ENCODE measurements around the gene MCM5.
A peak's percentile ranks its signal among the peaks of the same experiment; 100 is the strongest.
"Not testable (repeated sequence)": the region's sequence is repeated elsewhere in the genome, so short reads cannot be mapped to it uniquely, and the experiment has no call there.

The MCM5 gene

GRCh38 chr22:35379146-35379993 is 20.6 kb upstream of the MCM5 start:
- no peak for DNase-seq

DNA sequence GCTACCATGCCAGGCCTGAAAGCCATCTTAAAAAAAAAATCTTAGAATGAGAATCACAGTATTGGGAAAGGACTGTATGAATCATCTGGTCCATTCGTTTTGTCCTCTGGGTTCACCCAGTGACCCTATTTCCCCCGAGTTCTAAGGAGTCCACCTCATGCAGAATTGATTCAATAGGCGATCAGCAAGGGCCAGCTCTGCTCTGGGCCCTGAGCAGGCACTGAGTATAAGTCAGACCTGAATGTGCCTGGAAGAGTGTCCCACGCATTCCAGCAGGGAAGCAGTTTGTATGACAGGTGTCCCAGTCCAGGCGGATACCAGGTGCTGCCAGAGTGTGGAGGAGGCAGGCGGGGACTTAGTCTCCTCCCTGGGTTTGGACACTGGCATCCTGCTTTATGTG is 19.9 kb upstream of the MCM5 start:
- no peak for DNase-seq

DNA sequence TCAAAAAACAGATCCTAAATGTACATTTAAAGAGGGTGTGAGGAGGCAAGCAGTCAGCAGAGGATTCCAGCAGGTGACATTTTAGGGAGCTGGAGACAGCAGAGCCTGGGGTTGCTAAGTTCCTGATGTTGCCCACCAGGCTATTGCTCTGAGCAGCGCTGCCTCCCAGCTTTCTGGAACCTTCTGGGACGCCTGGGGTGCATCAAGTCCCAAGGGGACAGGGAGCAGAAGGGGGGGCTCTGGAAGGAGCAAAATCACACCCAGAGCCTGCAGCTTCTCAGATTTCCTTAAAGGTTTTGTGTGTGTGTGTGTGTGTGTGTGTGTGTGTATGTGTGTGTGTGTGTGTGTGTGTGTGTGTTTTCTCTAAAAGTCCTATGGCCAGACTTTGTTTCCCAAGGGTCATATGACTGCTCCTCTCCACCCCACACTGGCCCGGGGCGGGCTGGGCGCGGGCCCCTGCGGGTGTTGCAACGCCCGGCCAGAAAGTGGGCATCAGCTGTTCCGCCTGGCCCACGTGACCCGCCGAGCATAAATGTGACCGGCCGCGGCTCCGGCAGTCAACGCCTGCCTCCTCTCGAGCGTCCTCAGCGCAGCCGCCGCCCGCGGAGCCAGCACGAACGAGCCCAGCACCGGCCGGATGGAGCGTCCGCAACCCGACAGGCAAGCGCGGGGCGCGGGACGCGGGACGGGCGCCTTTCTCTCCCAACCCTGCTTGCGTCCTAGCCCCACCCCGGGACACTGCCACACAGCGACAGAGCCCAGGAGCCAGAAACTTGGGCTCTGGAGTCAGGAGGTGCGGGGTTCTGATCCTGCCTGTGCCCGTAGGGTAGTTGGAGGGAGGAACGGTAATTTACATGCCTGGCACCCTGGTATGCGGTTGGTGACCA is 19.2 kb upstream of the MCM5 start, which contains the start of gene HMOX1:
HMOX1 (plus strand) TSS at position 560 of the 887 bp plus-strand sequence; CDS start at position 638, 78 bp downstream.
- DNase-seq, result no peak

DNA sequence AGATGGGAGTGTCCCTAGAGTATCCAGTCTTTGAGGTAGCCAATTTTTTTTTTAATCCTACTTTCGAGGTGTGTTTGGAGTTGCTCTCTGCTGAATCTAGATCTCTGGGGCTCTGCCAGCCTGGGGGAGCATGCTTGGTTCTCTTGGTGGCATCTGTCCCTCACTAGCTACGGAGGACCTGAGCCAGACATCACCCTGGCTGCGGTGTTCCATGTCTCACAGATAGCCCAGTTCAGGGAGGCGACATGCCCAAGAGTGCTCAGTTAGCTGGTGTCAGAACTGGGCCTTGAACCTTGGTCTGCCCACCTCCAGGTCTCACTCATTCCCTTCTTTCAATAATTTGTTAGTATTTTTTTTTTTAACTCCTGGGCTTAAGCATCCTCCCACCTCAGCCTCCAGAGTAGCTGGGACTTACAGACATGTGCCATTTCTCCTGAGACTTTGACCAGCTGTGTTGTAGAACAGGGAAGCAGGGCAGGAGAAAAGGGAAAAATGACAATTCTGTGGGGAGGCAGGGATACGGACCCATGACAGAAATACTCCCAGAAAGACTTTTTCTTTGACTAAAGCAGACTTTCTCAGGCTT is 18.4 kb upstream of the MCM5 start:
- no peak for DNase-seq

GRCh38 chr22:35383679-35384071 is 16.3 kb upstream of the MCM5 start:
- DNase-seq, result no peak

- peak; percentile 17 for DNase-seq
Observed at GRCh38 chr22:35384527-35384926, 15.4 kb upstream of the MCM5 start.

- no peak for DNase-seq
Observed at GRCh38 chr22:35384975-35385588, 14.9 kb upstream of the MCM5 start.

- no peak for DNase-seq
Observed at GRCh38 chr22:35386670-35387288, 13.2 kb upstream of the MCM5 start.

GRCh38 chr22:35390933-35391332 is 9.0 kb upstream of the MCM5 start:
- no peak for DNase-seq

DNA sequence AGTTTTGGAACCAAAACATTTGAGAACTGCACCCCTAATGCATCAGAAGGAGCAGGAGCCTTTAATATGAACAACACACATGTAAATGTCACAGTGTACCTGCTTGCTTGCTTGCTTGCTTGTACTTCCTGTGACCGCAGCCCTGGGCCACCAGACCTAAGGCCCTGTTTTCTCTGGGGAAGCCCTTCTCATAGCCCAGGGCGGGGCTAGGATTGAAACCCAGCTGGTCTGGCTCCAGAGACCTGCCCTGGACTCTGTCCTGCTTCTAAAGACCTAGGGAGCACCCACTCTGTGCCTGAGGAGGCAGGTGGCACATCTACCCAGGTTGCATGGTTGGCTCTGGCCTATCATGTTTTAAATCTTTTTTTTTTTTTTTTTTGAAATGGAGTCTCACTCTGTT is 7.6 kb upstream of the MCM5 start:
- no peak for DNase-seq

DNA sequence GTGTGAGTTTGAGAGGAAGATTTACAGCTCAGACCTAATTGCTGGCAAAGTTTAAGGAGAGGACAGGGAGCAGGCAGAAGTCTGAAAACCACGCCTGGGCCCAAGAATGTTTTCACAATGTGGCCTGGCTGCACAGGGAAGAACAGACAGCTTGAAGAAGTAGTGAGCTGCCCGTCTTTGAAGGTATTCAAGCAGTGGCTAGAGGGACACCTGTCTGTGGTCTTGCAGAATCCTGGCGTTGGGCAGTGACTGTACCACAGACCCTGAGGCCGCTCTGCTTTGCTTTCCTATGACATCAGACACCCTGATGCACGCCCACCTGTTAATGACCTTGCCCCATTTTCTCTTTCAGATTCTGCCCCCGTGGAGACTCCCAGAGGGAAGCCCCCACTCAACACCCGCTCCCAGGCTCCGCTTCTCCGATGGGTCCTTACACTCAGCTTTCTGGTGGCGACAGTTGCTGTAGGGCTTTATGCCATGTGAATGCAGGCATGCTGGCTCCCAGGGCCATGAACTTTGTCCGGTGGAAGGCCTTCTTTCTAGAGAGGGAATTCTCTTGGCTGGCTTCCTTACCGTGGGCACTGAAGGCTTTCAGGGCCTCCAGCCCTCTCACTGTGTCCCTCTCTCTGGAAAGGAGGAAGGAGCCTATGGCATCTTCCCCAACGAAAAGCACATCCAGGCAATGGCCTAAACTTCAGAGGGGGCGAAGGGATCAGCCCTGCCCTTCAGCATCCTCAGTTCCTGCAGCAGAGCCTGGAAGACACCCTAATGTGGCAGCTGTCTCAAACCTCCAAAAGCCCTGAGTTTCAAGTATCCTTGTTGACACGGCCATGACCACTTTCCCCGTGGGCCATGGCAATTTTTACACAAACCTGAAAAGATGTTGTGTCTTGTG is 6.6 kb upstream of the MCM5 start:
- no peak for DNase-seq

DNA sequence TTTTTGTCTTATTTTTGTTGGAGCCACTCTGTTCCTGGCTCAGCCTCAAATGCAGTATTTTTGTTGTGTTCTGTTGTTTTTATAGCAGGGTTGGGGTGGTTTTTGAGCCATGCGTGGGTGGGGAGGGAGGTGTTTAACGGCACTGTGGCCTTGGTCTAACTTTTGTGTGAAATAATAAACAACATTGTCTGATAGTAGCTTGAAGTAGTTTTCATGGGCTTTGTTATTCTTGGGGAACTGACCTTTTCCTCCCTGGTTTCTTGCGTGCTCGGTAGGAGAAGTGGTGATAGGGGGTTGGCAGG is 6.0 kb upstream of the MCM5 start:
- DNase-seq, result no peak

- no peak for DNase-seq
Observed at GRCh38 chr22:35394810-35395563, 5.0 kb upstream of the MCM5 start.

- not testable (repeated sequence) for DNase-seq
Observed at GRCh38 chr22:35396622-35397021, 3.3 kb upstream of the MCM5 start.

- DNase-seq, result no peak
Observed at GRCh38 chr22:35397095-35397904, 2.6 kb upstream of the MCM5 start.

DNA sequence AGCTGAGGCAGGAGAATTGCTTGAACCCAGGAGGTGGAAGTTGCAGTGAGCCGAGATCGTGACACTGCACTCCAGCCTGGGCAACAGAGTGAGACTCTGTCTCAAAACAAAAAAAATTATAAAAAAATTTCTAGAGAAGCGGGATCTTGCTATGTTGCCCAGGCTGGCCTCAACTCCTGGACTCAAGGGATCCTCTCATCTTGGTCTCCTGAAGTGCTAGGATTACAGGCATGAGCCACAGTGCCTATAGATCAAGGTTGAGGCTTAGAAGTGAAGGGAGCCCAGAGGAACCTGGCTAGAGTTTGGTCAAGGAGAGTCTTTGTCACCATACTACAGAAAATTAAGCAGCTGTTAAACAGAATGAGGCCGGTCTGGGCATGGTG is 1.4 kb upstream of the MCM5 start:
- no peak for DNase-seq

GRCh38 chr22:35399114-35399677 is 744 bp upstream of the MCM5 start:
- no peak for DNase-seq

GRCh38 chr22:35400501-35400790 is 506 bp downstream of the MCM5 start:
- DNase-seq, result no peak

GRCh38 chr22:35401863-35402262 is 1.9 kb downstream of the MCM5 start:
- no peak for DNase-seq

- no peak for DNase-seq
Observed at GRCh38 chr22:35403356-35403755, 3.4 kb downstream of the MCM5 start.

All from NCI-H524 treated with DMSO at 0.1 percent for 48 hours (cell line).